BLaER1 (cell line): Measurements from ENCODE around the gene NGEF.

Source experiments
- H3K27ac ChIP-seq: shearing (Covaris generic); formaldehyde crosslinking; 2 replicates; pipeline ENCODE4 v1.8.1; 2022
- H3K27me3 ChIP-seq: shearing (Covaris generic); formaldehyde crosslinking; 2 replicates; pipeline ENCODE4 v1.8.1; 2022
- H3K36me3 ChIP-seq: shearing (Covaris generic); formaldehyde crosslinking; 2 replicates; pipeline ENCODE4 v1.8.1; 2022
- H3K4me1 ChIP-seq: shearing (Covaris generic); formaldehyde crosslinking; 2 replicates; pipeline ENCODE4 v1.8.1; 2022
- H3K4me2 ChIP-seq: shearing (Covaris generic); formaldehyde crosslinking; 2 replicates; pipeline ENCODE4 v1.8.1; 2022
- H3K4me3 ChIP-seq: shearing (Covaris generic); formaldehyde crosslinking; 2 replicates; pipeline ENCODE4 v1.8.1; 2022
- H3K9ac ChIP-seq: shearing (Covaris generic); formaldehyde crosslinking; 2 replicates; pipeline ENCODE4 v1.8.1; 2022
- H3K9me3 ChIP-seq: shearing (Covaris generic); formaldehyde crosslinking; 2 replicates; pipeline ENCODE4 v1.8.1; 2022
- H4K20me1 ChIP-seq: shearing (Covaris generic); formaldehyde crosslinking; 2 replicates; pipeline ENCODE4 v1.8.1; 2022
- Cebpa-rat ChIP-seq: shearing (Covaris generic); IDR thresholded peaks from 2 replicates; pipeline ENCODE4 v1.8.1; 2022

Gene NGEF

DNA sequence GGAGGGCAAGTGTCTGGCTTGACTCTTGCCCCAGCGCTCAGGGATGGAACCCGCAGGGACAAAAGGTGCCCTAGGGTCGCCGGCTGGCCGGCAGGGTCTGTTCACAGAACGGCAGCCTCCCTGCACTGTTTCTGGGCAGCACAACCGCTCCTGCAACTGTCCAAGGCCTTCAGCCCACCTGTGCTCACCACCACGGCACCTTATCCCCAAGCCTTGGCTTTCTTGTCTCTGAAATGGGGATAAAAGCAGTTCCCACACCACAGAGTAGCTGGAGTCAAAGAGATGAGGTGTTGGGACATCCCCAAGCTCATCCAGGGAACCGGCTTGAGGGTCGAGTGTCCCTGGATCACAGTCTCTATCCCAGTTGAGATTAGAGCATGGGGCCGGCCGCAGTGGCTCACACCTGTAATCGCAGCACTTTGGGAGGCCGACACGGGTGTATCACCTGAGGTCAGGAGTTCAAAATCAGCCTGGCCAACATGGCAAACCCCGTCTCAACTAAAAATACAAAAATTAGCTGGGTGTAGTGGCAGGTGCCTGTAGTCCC, 138.3 kb downstream of the NGEF start:
- Histone ChIP-seq H3K4me2 (no peak overlapping the region), H3K4me3 (no peak overlapping the region), H3K9ac (no peak overlapping the region), H4K20me1 (peaks cover 20% of the 10 kb centered on the region), H3K4me1 (peaks cover 23% of the 10 kb centered on the region; the same call in 1 of the 2 replicates), H3K27me3 (peaks cover 48% of the 10 kb centered on the region), H3K27ac (no peak overlapping the region), H3K9me3 (no peaks in the 10 kb centered on the region), H3K36me3 (no peaks in the 10 kb centered on the region)
- TF ChIP-seq Cebpa-rat: no peak

- Histone ChIP-seq H3K27ac (no peak overlapping the region), H3K4me3 (no peak overlapping the region), H3K36me3 (no peaks in the 10 kb centered on the region), H4K20me1 (peaks cover 20% of the 10 kb centered on the region), H3K4me2 (no peak overlapping the region), H3K9ac (no peak overlapping the region), H3K27me3 (peaks cover 48% of the 10 kb centered on the region), H3K9me3 (no peaks in the 10 kb centered on the region), H3K4me1 (peaks cover 23% of the 10 kb centered on the region; the same call in 1 of the 2 replicates)
- no peak for TF ChIP-seq Cebpa-rat
Observed at GRCh38 chr2:232873909-232874641, 139.0 kb downstream of the NGEF start.

GRCh38 chr2:232873292-232873908, 139.7 kb downstream of the NGEF start:
- Histone ChIP-seq H3K4me1 (peaks cover 23% of the 10 kb centered on the region; the same call in 1 of the 2 replicates), H4K20me1 (peaks cover 20% of the 10 kb centered on the region), H3K9ac (no peak overlapping the region), H3K4me3 (no peak overlapping the region), H3K9me3 (no peaks in the 10 kb centered on the region), H3K27ac (no peak overlapping the region), H3K36me3 (no peaks in the 10 kb centered on the region), H3K27me3 (peaks cover 43% of the 10 kb centered on the region), H3K4me2 (no peak overlapping the region)
- no peak for TF ChIP-seq Cebpa-rat

GRCh38 chr2:232872826-232873225, 140.2 kb downstream of the NGEF start:
- Histone ChIP-seq H3K4me1 (peaks cover 23% of the 10 kb centered on the region; the same call in 1 of the 2 replicates), H3K4me2 (no peak overlapping the region), H3K9me3 (no peaks in the 10 kb centered on the region), H3K36me3 (no peaks in the 10 kb centered on the region), H3K4me3 (no peak overlapping the region), H4K20me1 (peaks cover 20% of the 10 kb centered on the region), H3K27ac (no peak overlapping the region), H3K9ac (no peak overlapping the region), H3K27me3 (peaks cover 37% of the 10 kb centered on the region)
- no peak for TF ChIP-seq Cebpa-rat

DNA sequence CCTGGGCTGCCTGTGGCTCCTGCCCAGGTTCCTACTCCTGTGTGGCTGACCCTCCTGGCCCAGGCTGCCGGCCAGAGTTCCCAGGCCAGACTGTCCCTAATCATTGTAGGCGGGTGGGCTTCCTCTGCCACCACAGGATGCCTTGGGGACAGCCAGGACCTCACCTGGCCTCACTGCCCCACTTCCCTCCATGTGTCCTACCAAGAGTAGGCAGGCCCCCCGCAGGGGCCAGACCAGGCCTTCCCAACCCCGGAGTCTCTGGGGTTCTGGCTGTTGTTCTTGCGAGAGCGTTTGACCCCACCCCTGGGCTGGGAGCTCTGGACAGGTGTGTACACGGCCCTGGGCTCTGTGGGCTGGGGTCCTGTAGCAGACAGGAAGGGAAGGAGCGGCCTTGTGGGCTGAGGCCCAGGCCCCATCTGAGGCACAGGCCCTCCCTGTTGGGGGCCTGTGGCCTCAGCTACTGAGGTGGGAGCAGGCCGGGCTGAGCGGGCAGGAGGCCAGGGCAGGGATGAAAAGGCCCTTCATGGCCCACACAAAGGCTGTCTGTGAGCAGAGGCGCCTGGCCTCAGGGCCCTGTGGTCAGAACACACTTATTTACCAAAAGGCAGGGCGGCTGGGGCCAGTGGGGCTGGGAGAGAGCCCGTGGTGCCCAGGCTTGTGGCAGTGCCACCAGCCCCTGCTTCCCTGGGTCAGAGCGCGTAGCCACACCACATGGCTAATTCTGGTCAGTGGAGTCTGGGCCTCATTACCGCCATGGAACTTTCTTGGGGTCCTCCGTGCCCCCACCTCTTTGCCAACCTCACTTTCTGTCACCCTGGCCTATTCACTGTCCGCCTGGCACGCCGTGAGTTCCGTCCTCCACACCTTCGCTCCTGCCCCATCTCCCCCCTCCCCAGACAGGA, 141.0 kb downstream of the NGEF start:
- no peaks in the 10 kb centered on the region for H3K9me3 ChIP-seq
- H3K4me2 ChIP-seq: no peak overlapping the region
- H3K4me3 ChIP-seq: no peak overlapping the region
- H4K20me1 ChIP-seq: peaks cover 15% of the 10 kb centered on the region
- no peak overlapping the region for H3K27ac ChIP-seq
- TF ChIP-seq Cebpa-rat: no peak
- peaks cover 21% of the 10 kb centered on the region; the same call in 1 of the 2 replicates for H3K4me1 ChIP-seq
- H3K9ac ChIP-seq: no peak overlapping the region
- H3K27me3 ChIP-seq: peaks cover 29% of the 10 kb centered on the region
- no peaks in the 10 kb centered on the region for H3K36me3 ChIP-seq

DNA sequence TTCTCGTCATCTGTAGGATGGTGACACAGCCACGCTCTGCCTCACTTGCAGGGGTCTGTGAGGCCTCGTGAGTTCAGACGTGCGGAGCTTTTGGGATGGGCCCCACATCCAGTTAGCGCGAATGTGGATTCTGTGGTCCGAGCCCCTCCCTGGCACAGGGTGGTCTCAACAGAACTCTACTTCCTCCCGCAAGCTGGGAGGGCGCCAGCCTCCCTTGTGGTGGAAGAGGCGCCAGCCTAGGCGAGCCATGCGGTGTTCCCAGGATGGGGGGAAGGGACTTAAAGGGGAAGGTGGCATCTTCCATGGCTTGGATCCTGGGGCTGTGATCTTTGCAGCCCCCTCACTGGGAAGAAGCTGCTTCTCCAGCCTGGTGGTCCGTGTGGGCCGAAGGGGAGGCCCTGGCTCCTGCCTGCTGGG, 141.6 kb downstream of the NGEF start:
- peaks cover 15% of the 10 kb centered on the region; the same call in 1 of the 2 replicates for H3K4me1 ChIP-seq
- peaks cover 23% of the 10 kb centered on the region for H3K27me3 ChIP-seq
- H3K9ac ChIP-seq: no peak overlapping the region
- H3K27ac ChIP-seq: no peak overlapping the region
- H4K20me1 ChIP-seq: peaks cover 8% of the 10 kb centered on the region
- no peak overlapping the region for H3K4me2 ChIP-seq
- no peaks in the 10 kb centered on the region for H3K9me3 ChIP-seq
- no peaks in the 10 kb centered on the region for H3K36me3 ChIP-seq
- no peak for TF ChIP-seq Cebpa-rat
- H3K4me3 ChIP-seq: no peak overlapping the region

DNA sequence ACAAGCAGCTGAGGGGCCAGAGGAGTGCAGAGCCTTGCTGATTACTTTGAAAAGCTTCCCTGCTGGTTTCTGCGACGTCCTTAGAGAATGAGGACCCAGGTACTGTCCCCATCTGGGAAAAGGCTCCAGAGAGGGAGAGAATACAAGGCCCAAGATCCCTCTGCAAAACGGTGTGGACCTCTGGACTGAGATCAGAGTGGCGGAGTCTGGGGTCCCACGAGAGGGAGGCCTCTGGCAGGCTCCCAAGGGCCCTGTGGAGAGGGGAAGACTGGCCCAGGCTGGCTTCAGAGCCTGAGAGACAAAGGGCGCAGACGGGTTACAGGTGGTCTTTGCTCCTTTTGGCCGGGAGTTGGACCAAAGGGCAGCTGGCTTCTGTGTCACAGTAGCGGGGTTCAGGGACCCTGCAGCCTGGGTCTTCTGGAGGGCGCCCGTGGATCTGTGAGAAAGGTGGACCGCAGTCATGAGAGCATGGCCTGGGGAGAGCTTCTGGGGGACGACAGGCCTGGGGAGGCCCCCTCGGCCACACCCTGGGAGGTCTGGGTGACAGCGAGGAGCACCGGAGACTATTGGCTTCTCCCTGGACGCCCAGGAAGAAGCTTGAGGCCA, 142.2 kb downstream of the NGEF start:
- Histone ChIP-seq H3K4me1 (0 out of 2 replicates have a peak, but pooled peaks cover 12% of the 10 kb centered on the region), H3K4me2 (no peak overlapping the region), H3K4me3 (no peak overlapping the region), H3K9me3 (no peaks in the 10 kb centered on the region), H3K27me3 (peaks cover 17% of the 10 kb centered on the region), H3K9ac (0 out of 2 replicates have a peak overlapping the region, but pooled peaks have one; percentile 4), H3K36me3 (no peaks in the 10 kb centered on the region), H4K20me1 (peaks cover 7% of the 10 kb centered on the region; the same call in 1 of the 2 replicates), H3K27ac (no peak overlapping the region)
- TF ChIP-seq Cebpa-rat: no peak

- H3K27me3 ChIP-seq: peaks cover 10% of the 10 kb centered on the region
- no peaks in the 10 kb centered on the region for H3K9me3 ChIP-seq
- H4K20me1 ChIP-seq: peaks cover 7% of the 10 kb centered on the region; the same call in 1 of the 2 replicates
- 0 out of 2 replicates have a peak within 1 kb of the TSS, but pooled peaks have one; percentile 4 for H3K9ac ChIP-seq
- 0 out of 2 replicates have a peak, but pooled peaks cover 12% of the 10 kb centered on the region for H3K4me1 ChIP-seq
- no peaks in the 10 kb centered on the region for H3K36me3 ChIP-seq
- H3K27ac ChIP-seq: no peak within 1 kb of the TSS
- H3K4me3 ChIP-seq: no peak within 1 kb of the TSS
- no peak within 1 kb of the TSS for H3K4me2 ChIP-seq
- no peak for TF ChIP-seq Cebpa-rat
Observed at GRCh38 chr2:232870018-232870765, 142.9 kb downstream of the NGEF start, which contains the start of gene SNORC. Gene SNORC (plus strand): TSS chr2:232870264. CDS start chr2:232870342, 78 bp downstream.
